ENCODE measurements around the gene MBNL1. TPM values are rescaled to one million over a fixed set of nuclear protein-coding genes. Genes with fewer than 3 reads are reported as not detected.
A peak's percentile ranks its signal among the peaks of the same experiment; 100 is the strongest.

The MBNL1 gene
- total RNA-seq, 1 experiment from 2014 or later: 200 TPM

- H3K9ac ChIP-seq (ENCODE audit: low read length): no peak overlapping the region
- 0 out of 2 replicates have a peak, but pooled peaks cover 8% of the 10 kb centered on the region for H4K20me1 ChIP-seq (ENCODE audit: insufficient read depth)
- DNase-seq (ENCODE audit: low read depth, low spot score): no peak
Measured at GRCh38 chr3:152349392-152349791, 80.7 kb downstream of the MBNL1 start.

More at GRCh38 chr3:152349392-152349791, 80.7 kb downstream of the MBNL1 start:
- no peak for ATAC-seq
- no peaks in the 10 kb centered on the region for H3K9me3 ChIP-seq (ENCODE audit: control insufficient read depth in 1 of 2, insufficient read depth in 1 of 2, low read depth in 1 of 2, low read length in 2 of 2)
- no TSS peak for BruUV-seq (replicated peaks)
- H3K9me2 ChIP-seq (ENCODE audit: insufficient read depth): 0 out of 2 replicates have a peak, but pooled peaks cover 5% of the 10 kb centered on the region
- H3K36me3 ChIP-seq (ENCODE audit: control insufficient read depth in 1 of 2, insufficient read depth in 2 of 2, low read length in 2 of 2): peaks cover 0 to 5% of the 10 kb centered on the region in 2 experiments; a peak in 1 of 4 replicates
- POLR2A ChIA-PET: no interaction called here
- intact Hi-C loops (cut with micrococcal nuclease): no loop called here
- no peak overlapping the region for H3K4me3 ChIP-seq (replicated peaks in 1 of 2; ENCODE audit: low read depth in 1 of 2, low read length in 2 of 2)
- TF ChIP-seq EGR1 (IDR thresholded peaks at IDR 0.05; ENCODE audit: low read depth) (no peak), ELF1 (IDR thresholded peaks at IDR 0.05; ENCODE audit: borderline replicate concordance, low read depth) (no peak), CBX3 (IDR thresholded peaks at IDR 0.05; ENCODE audit: low read depth) (no peak), REST (IDR thresholded peaks at IDR 0.05; ENCODE audit: low read depth) (no peak), EZH2 (IDR thresholded peaks at IDR 0.05) (no peak), POLR2A (IDR thresholded peaks at IDR 0.05; ENCODE audit: borderline replicate concordance, extremely low read depth, insufficient read depth, insufficient read length) (no peak), POLR2AphosphoS5 (IDR thresholded peaks at IDR 0.05; ENCODE audit: low read depth, low read length) (no peak), RAD21 (IDR thresholded peaks at IDR 0.05; ENCODE audit: low read depth) (no peak), SRF (IDR thresholded peaks at IDR 0.05; ENCODE audit: low read depth) (no peak), FOSL1 (IDR thresholded peaks at IDR 0.05; ENCODE audit: low read depth) (peak; percentile 58), TCF7L2 (IDR thresholded peaks at IDR 0.05; ENCODE audit: borderline replicate concordance, extremely low read depth, insufficient read depth, insufficient read length) (no peak), CEBPB (IDR thresholded peaks at IDR 0.05; ENCODE audit: low read depth) (0 out of 2 replicates have a peak, but pooled peaks have one; percentile 22), SIN3A (IDR thresholded peaks at IDR 0.05; ENCODE audit: low read depth) (no peak), ZNF274 (IDR thresholded peaks at IDR 0.05; ENCODE audit: low read depth, low read length) (no peak), ZBTB33 (IDR thresholded peaks at IDR 0.05; ENCODE audit: extremely low read depth, insufficient replicate concordance, low read length) (no peak), YY1 (IDR thresholded peaks at IDR 0.05; ENCODE audit: extremely low read depth, insufficient replicate concordance, low read depth, low read length) (no peak)
- no peaks in the 10 kb centered on the region for H3K27me3 ChIP-seq (ENCODE audit: insufficient read depth, low read length)
- peak overlapping the region; percentile 40 for H3K4me2 ChIP-seq (ENCODE audit: low read length)
- no peak overlapping the region for H2AFZ ChIP-seq (ENCODE audit: low read depth, low read length, poor library complexity, severe bottlenecking)
- peak overlapping the region; percentile 28; the same call in 1 of the 2 replicates for H3K27ac ChIP-seq (ENCODE audit: low read depth, low read length)
- CTCF ChIA-PET: no interaction called here
- RAD21 ChIA-PET (ENCODE audit: low non-redundant PET in 1 of 2, low total read pairs in 2 of 2, uncharacterized antibody in 2 of 2, unreplicated experiment in 2 of 2): no interaction called here
- H3K79me2 ChIP-seq (ENCODE audit: insufficient read depth, low read length): peaks cover 99% of the 10 kb centered on the region
- H3K4me1 ChIP-seq (ENCODE audit: control insufficient read depth in 1 of 2, insufficient read depth in 2 of 2, low read length in 2 of 2): peaks cover 39 to 41% of the 10 kb centered on the region in 2 experiments
